ENCODE measurements around the gene MRPL20.

- TF ChIP-seq POLR2A (IDR thresholded peaks at IDR 0.05): no peak
- TF ChIP-seq, protein P1, sequence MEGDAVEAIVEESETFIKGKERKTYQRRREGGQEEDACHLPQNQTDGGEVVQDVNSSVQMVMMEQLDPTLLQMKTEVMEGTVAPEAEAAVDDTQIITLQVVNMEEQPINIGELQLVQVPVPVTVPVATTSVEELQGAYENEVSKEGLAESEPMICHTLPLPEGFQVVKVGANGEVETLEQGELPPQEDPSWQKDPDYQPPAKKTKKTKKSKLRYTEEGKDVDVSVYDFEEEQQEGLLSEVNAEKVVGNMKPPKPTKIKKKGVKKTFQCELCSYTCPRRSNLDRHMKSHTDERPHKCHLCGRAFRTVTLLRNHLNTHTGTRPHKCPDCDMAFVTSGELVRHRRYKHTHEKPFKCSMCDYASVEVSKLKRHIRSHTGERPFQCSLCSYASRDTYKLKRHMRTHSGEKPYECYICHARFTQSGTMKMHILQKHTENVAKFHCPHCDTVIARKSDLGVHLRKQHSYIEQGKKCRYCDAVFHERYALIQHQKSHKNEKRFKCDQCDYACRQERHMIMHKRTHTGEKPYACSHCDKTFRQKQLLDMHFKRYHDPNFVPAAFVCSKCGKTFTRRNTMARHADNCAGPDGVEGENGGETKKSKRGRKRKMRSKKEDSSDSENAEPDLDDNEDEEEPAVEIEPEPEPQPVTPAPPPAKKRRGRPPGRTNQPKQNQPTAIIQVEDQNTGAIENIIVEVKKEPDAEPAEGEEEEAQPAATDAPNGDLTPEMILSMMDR (IDR thresholded peaks at IDR 0.05): no peak
These were observed 15.9 kb downstream of the MRPL20 start for GRCh38 chr1:1391225-1391624.

Data from thyroid gland (tissue), 4 donors.